Mesodermal cell (in vitro differentiated cells): ENCODE results near the gene C12orf60.

Experiments used
- H3K27ac ChIP-seq: 2 replicates; pipeline ENCODE4 v1.7.0; 2013; ENCODE audit warnings: mild to moderate bottlenecking, low read depth, low read length, moderate library complexity; ENCODE audit not compliant: severe bottlenecking
- H3K36me3 ChIP-seq: 2 replicates; pipeline ENCODE4 v1.7.1; 2013; ENCODE audit warnings: mild to moderate bottlenecking, low read length, moderate library complexity; ENCODE audit not compliant: control insufficient read depth, insufficient read depth
- H3K4me1 ChIP-seq: one replicate; pipeline ENCODE4 v1.7.1; 2013; ENCODE audit warnings: mild to moderate bottlenecking, low read length; ENCODE audit not compliant: insufficient read depth, control insufficient read depth, poor library complexity, severe bottlenecking
- H3K4me3 ChIP-seq: 2 replicates; pipeline ENCODE4 v1.7.0; 2013; ENCODE audit warnings: low read length, control low read depth, mild to moderate bottlenecking; ENCODE audit not compliant: insufficient read depth, poor library complexity, severe bottlenecking; ENCODE audit errors: extremely low read depth
- H3K9me3 ChIP-seq: 2 replicates; pipeline ENCODE4 v1.7.1; 2013; ENCODE audit warnings: mild to moderate bottlenecking, low read length, moderate library complexity; ENCODE audit not compliant: control insufficient read depth
- WGBS, 2 experiments: methylation state at CpG; one replicate each; pipeline ENCODE4 v1.1.5; 2013; ENCODE audit warnings: missing lambda C conversion rate in 2 of 2; ENCODE audit not compliant: insufficient coverage in 2 of 2; 5-methylcytosine and 5-hydroxymethylcytosine counted together

C12orf60 gene

GRCh38 chr12:14846876-14847580, 43.6 kb downstream of the C12orf60 start:
- H3K4me1 ChIP-seq, result peaks cover 22% of the 10 kb centered on the region
- H3K27ac ChIP-seq, result no peak overlapping the region
- 93 to 100% methylated on average over 2 of the region's 4 CpGs for WGBS, 2 experiments
- no peaks in the 10 kb centered on the region for H3K9me3 ChIP-seq
- H3K4me3 ChIP-seq, result no peak overlapping the region
- H3K36me3 ChIP-seq, result no peaks in the 10 kb centered on the region

GRCh38 chr12:14849661-14850060, 46.2 kb downstream of the C12orf60 start:
- no peak overlapping the region for H3K4me3 ChIP-seq
- no peaks in the 10 kb centered on the region for H3K9me3 ChIP-seq
- no peaks in the 10 kb centered on the region for H3K36me3 ChIP-seq
- 43% methylated on average over 2 of the region's 2 CpGs; no CpG with 5 or more reads in 1 of the 2 experiments for WGBS, 2 experiments
- peak overlapping the region; percentile 57 for H3K27ac ChIP-seq
- H3K4me1 ChIP-seq, result peaks cover 16% of the 10 kb centered on the region

GRCh38 chr12:14850929-14851663, 47.6 kb downstream of the C12orf60 start:
- H3K36me3 ChIP-seq, result no peaks in the 10 kb centered on the region
- WGBS, 2 experiments, result 80% methylated on average over 1 of the region's 1 CpG; no CpG with 5 or more reads in 1 of the 2 experiments
- no peaks in the 10 kb centered on the region for H3K9me3 ChIP-seq
- H3K27ac ChIP-seq, result no peak overlapping the region
- H3K4me1 ChIP-seq, result peaks cover 13% of the 10 kb centered on the region
- H3K4me3 ChIP-seq, result no peak overlapping the region

- no peak overlapping the region for H3K27ac ChIP-seq
Observed at GRCh38 chr12:14852880-14853279, 49.4 kb downstream of the C12orf60 start.

GRCh38 chr12:14853961-14854360, 50.5 kb downstream of the C12orf60 start:
- Histone ChIP-seq H3K36me3 (no peaks in the 10 kb centered on the region), H3K4me3 (no peak overlapping the region), H3K9me3 (no peaks in the 10 kb centered on the region), H3K4me1 (peaks cover 11% of the 10 kb centered on the region), H3K27ac (no peak overlapping the region)
- 67 to 69% methylated on average over 2 of the region's 3 CpGs for WGBS, 2 experiments

More at GRCh38 chr12:14852880-14853279, 49.4 kb downstream of the C12orf60 start:
- Histone ChIP-seq H3K4me3 (no peak overlapping the region), H3K36me3 (no peaks in the 10 kb centered on the region), H3K9me3 (no peaks in the 10 kb centered on the region), H3K4me1 (peaks cover 13% of the 10 kb centered on the region)

- 86 to 98% methylated on average over 2 to 5 of the region's 6 CpGs for WGBS, 2 experiments
- H3K9me3 ChIP-seq, result no peaks in the 10 kb centered on the region
- H3K27ac ChIP-seq, result no peak overlapping the region
- peaks cover 5% of the 10 kb centered on the region for H3K4me1 ChIP-seq
- no peaks in the 10 kb centered on the region for H3K36me3 ChIP-seq
- H3K4me3 ChIP-seq, result no peak overlapping the region
Observed at GRCh38 chr12:14854586-14855183, 51.2 kb downstream of the C12orf60 start.

GRCh38 chr12:14858513-14858912, 55.0 kb downstream of the C12orf60 start:
- Histone ChIP-seq H3K4me1 (peaks cover 5% of the 10 kb centered on the region), H3K9me3 (no peaks in the 10 kb centered on the region), H3K27ac (no peak overlapping the region), H3K4me3 (no peak overlapping the region), H3K36me3 (no peaks in the 10 kb centered on the region)
- 63 to 100% methylated on average over 1 of the region's 1 CpG for WGBS, 2 experiments

GRCh38 chr12:14860490-14860889, 57.0 kb downstream of the C12orf60 start:
- Histone ChIP-seq H3K9me3 (no peaks in the 10 kb centered on the region), H3K27ac (no peak overlapping the region), H3K36me3 (no peaks in the 10 kb centered on the region), H3K4me1 (no peaks in the 10 kb centered on the region), H3K4me3 (no peak overlapping the region)

- Histone ChIP-seq H3K4me1 (no peaks in the 10 kb centered on the region), H3K4me3 (no peak overlapping the region), H3K9me3 (peaks cover 11% of the 10 kb centered on the region), H3K36me3 (no peaks in the 10 kb centered on the region), H3K27ac (no peak overlapping the region)
- 86 to 92% methylated on average over 3 of the region's 3 CpGs for WGBS, 2 experiments
Observed at GRCh38 chr12:14868916-14869506, 65.5 kb downstream of the C12orf60 start.

GRCh38 chr12:14871247-14871646, 67.8 kb downstream of the C12orf60 start:
- no peak overlapping the region for H3K4me3 ChIP-seq
- 86 to 88% methylated on average over 1 of the region's 1 CpG for WGBS, 2 experiments

More at GRCh38 chr12:14871247-14871646, 67.8 kb downstream of the C12orf60 start:
- H3K27ac ChIP-seq, result no peak overlapping the region
- no peaks in the 10 kb centered on the region for H3K4me1 ChIP-seq
- H3K36me3 ChIP-seq, result no peaks in the 10 kb centered on the region
- H3K9me3 ChIP-seq, result peaks cover 11% of the 10 kb centered on the region
